Measurements from ENCODE around the gene SYT1. TPM values are rescaled to one million over a fixed set of nuclear protein-coding genes. Genes with fewer than 3 reads are reported as not detected.

The SYT1 gene
- total and polyA plus RNA-seq, 2 of the 8 experiments (the other 6 are each of a cell fraction or from before 2014, with no cell fraction given) = 11.0 to 34.6 TPM

DNA sequence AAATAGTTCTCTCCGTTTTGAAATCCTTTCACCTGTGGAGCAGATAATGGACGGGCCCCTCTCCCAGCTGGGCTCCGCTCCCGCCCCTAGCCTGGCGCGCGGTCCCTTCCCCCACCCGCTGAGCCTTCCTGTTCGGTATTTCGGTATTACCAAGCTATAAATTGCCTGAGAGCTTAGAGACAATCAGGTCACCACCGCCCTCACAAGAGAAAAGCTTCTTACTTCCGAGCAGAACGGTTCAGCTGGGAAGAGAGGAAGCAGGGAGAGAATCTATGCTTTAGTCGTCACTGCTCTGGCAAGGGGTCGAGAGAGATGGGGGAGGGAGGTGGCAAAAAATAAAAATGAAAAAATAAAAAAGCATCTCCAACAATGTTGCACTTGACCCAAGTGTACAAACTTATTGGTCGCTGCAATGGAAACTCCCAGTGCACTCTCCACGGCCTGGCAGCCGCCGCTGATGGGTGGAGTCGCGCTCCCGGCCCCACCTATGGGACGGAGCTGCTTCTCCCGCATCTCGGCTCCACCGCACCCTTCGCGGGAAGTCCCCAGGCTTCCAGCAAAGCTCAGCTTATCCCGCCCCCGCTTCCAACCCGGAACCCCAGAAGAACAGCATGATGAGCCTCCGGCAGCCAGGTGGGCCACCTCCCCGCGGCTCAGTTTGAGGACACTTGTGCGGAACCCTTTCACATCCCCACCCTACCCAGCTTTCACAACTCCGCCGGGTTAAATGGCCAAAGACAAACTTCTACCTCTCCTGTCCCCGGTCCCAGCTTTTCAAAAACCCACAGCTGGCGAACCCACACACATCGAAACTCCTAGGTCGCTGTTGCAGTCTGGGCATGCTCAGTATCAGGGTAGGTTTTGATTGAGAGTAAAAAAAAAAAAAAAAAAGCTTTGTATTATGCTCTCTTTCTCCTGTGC lies 832 bp upstream of the SYT1 start (continued):
- no peak for TF ChIP-seq EZH2 (IDR thresholded peaks at IDR 0.05; ENCODE audit: low read depth, low read length, severe bottlenecking)
- TF ChIP-seq ASH2L (IDR thresholded peaks at IDR 0.05; ENCODE audit: low read length) = peak; percentile 91
- TF ChIP-seq KDM1A (IDR thresholded peaks at IDR 0.05; ENCODE audit: borderline replicate concordance, low read length) = no peak
- TF ChIP-seq KDM5A (IDR thresholded peaks at IDR 0.05; ENCODE audit: low read length) = no peak
- TF ChIP-seq BRCA1 (IDR thresholded peaks at IDR 0.05; ENCODE audit: low read depth, low read length) = no peak
- peak; percentile 77 for TF ChIP-seq SP1 (IDR thresholded peaks at IDR 0.05; ENCODE audit: low read depth, low read length)
- peak in 1 of 2 experiments; percentile 88; a peak in 1 of 3 replicates for TF ChIP-seq EP300 (IDR thresholded peaks at IDR 0.05; ENCODE audit: borderline replicate concordance in 1 of 2, low read depth in 2 of 2, low read length in 2 of 2)
- TF ChIP-seq PHF8 (conservative IDR thresholded peaks at IDR 0.05; ENCODE audit: low read depth, low read length) = peak; percentile 47; the same call in 1 of the 2 replicates

All from H1 (cell line).